Activated T-cell treated with anti-CD3 and anti-CD28 coated beads for 1 hour (primary cell): ENCODE results near the gene NAB2.
A peak's percentile ranks its signal among the peaks of the same experiment; 100 is the strongest.
"Not testable (repeated sequence)": the region's sequence is repeated elsewhere in the genome, so short reads cannot be mapped to it uniquely, and the experiment has no call there.

Experiments used
- DNase-seq: peaks from one replicate; pipeline ENCODE4 v3.0.0-alpha.2; 2020; ENCODE audit warnings: low read depth

Gene NAB2, protein sequence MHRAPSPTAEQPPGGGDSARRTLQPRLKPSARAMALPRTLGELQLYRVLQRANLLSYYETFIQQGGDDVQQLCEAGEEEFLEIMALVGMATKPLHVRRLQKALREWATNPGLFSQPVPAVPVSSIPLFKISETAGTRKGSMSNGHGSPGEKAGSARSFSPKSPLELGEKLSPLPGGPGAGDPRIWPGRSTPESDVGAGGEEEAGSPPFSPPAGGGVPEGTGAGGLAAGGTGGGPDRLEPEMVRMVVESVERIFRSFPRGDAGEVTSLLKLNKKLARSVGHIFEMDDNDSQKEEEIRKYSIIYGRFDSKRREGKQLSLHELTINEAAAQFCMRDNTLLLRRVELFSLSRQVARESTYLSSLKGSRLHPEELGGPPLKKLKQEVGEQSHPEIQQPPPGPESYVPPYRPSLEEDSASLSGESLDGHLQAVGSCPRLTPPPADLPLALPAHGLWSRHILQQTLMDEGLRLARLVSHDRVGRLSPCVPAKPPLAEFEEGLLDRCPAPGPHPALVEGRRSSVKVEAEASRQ

GRCh38 chr12:57088354-57089270 lies at the start of gene NAB2:
Gene NAB2 (plus strand): TSS chr12:57089114. CDS start chr12:57089272, 158 bp downstream.
- peak; percentile 92 for DNase-seq

DNA sequence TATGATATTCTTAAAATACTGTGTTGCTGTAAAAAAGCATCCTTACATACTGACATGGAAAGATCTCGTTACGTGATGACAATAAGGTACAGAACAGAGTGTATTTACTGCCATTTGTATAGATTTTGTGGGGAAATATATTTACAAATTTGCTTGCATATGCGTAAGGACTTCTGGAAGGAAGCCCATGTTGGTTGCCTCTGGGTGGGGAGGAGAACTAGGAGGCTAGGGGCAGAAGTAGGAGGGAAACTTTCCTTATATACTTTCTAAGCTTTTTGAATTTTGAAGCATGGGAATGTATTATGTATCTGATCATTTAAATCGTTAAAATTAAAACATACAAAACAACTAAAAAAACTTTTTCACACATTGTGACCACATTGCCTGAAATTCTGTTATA lies 48.7 kb upstream of the NAB2 start:
- no peak for DNase-seq

DNA sequence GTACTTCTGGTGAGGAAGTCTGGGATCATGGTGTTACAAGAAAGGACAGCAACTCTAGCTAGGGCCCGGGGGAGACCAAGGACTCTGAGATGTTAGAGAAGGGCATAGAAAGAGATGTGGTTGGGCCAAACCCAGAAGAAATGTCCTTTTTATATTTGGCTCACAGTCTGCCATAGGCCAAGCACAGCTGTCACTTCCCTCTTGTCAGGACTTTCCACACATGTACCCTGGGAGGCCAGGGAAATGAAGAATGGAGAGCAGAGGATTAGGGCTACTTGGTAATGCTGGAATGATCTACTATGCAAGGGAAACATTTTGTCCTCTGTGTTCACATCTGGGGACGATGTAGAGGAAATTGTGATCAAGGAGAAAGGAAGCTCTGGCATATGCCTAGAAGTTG lies 48.2 kb upstream of the NAB2 start:
- DNase-seq: no peak

- DNase-seq: no peak
These were observed 46.2 kb upstream of the NAB2 start for GRCh38 chr12:57042695-57043094.

- no peak for DNase-seq
These were observed 44.4 kb upstream of the NAB2 start for GRCh38 chr12:57044468-57044867.

GRCh38 chr12:57044889-57045288 lies 44.0 kb upstream of the NAB2 start:
- DNase-seq: no peak

GRCh38 chr12:57046086-57046791 lies 42.7 kb upstream of the NAB2 start:
- no peak for DNase-seq

DNA sequence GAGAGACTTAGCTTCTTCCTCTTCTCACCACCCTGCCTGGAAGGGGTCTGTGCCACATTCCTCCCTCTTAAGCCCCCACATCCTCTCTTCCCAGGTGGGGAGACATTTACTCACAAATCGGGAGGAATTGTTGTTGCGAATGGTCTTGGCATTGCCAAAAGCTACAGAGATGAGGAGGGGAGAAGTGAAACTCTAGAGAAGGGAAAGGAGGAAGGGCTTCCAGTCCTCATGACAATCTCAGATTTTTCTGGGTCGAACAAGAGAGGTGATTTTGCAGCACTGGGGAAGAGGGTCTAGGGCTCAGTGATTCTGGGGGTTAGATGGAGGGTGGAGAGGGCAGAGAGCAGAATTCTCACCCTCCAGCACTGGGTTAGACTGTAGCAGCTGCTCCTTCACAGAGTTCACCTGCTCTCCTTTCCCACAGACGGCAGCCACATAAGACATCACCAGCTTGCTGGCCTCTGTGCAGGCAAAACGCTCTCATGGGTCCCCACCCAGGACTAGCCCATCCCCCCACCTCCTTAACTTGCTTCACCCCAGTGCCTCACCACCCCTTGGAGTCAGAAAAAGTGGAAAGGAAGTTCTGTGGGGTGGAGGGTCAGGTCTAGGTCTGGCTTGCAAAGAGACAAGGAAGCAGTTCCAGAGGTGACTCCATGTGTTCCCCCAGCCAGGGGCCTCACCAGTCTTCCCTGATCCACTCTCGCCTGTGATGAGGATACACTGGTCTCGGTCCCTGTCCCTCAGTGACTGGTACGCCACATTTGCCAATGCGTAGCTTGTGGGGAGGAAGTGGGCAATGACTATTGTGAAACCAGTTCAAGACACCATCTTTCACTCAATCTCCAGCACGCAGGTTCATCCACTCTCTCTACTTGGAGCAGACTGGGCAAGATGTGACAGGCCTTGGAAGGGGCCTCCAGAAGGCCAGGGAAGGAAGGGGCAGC lies 41.7 kb upstream of the NAB2 start:
- no peak for DNase-seq

DNA sequence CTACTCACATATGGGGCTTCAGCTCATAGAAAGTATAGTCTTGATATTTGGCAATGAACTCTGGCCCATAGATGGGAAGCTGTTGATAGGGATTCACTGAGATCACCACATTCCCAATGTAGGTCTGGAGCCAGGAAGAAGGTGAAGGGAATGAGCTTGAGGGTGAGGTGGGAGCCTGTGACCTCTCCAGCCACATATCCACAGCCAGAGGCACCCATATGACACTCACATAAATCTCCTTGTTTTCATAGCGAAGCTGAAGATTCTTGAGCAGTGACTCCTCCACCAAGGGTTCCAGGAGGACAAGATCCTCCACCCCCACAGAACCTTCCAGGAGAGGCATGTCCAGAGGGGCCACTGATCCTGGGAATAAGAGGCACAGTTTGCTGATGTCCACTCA lies 40.9 kb upstream of the NAB2 start:
- DNase-seq: no peak

DNA sequence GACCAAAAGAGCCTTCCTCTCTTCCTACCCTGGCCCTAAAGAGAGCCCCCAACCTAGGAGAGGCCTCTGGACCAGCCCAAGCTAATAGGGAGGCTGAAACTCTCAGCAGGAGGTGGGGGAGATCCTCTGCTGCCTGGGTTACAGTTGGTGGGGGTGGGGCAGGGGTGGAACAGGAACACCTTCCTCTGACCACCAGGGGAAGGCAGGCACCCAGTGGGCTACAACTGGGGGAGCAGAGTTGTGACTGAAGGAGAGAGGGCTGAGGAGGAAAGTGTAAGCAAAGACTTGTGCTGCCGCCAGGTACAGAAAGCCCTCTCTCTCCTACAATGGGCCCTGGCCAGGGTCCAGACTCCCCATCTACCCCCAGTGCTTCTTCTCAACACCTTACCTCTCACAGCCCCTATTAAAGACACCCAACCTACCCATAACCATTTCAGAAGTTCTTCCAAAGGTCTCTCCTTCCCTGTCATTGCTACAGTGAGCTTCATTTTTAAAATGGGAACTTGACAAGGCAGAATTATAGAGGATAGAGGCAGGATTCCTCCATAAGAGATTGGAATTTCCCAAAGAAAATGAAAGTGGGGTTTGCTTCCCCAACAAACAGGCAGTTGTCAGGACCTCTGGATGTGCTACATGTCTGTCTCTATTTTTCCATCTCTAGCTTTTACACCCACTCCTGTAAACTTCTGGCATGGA lies 40.3 kb upstream of the NAB2 start:
- DNase-seq: no peak

DNA sequence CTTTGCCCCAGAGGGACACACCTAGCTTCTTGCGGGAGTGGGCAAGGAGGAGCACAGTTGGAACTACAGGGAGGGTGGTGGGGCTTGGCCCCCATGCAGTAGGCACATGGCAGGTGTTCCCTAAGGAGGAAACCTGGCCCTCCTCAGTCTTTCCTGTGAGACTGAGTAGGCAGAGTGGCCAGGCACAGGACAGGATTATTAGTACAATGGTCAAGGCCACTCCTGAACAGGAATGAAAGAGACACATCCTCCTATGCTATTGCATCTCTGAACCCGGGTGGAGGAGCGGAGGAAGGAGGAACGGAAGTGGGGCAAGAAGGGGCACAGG lies 39.8 kb upstream of the NAB2 start:
- DNase-seq: no peak

GRCh38 chr12:57049890-57050289 lies 39.0 kb upstream of the NAB2 start, which contains the start of gene MYO1A:
Gene MYO1A (minus strand): TSS chr12:57050129. CDS start chr12:57048323, 1,806 bp downstream.
- no peak for DNase-seq

GRCh38 chr12:57051011-57051410 lies 37.9 kb upstream of the NAB2 start:
- DNase-seq: no peak

- not testable (repeated sequence) for DNase-seq
These were observed 35.8 kb upstream of the NAB2 start for GRCh38 chr12:57053146-57053545.

- DNase-seq: not testable (repeated sequence)
These were observed 35.0 kb upstream of the NAB2 start for GRCh38 chr12:57053901-57054300.

- DNase-seq: no peak
These were observed 33.1 kb upstream of the NAB2 start for GRCh38 chr12:57055824-57056223.

GRCh38 chr12:57057067-57057751 lies 31.7 kb upstream of the NAB2 start:
- DNase-seq: no peak

DNA sequence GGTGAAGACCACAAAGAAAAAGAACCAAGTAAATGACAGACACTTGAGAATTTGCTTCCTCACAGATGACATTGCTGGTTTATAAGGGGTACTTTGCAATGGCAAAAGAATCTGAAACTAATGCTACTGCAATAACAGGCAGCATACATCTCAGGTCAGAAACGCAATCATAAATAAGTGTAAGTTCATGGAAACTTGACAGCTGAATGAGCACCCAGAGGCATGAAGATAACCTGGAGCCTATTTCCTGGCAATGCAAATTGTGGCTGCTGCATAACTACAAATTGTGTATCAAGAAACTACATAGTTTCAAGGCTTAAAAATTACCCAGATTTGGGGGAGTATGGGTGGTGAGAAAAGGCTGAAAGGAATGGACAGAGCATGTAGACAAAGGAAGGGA lies 30.5 kb upstream of the NAB2 start:
- no peak for DNase-seq

DNA sequence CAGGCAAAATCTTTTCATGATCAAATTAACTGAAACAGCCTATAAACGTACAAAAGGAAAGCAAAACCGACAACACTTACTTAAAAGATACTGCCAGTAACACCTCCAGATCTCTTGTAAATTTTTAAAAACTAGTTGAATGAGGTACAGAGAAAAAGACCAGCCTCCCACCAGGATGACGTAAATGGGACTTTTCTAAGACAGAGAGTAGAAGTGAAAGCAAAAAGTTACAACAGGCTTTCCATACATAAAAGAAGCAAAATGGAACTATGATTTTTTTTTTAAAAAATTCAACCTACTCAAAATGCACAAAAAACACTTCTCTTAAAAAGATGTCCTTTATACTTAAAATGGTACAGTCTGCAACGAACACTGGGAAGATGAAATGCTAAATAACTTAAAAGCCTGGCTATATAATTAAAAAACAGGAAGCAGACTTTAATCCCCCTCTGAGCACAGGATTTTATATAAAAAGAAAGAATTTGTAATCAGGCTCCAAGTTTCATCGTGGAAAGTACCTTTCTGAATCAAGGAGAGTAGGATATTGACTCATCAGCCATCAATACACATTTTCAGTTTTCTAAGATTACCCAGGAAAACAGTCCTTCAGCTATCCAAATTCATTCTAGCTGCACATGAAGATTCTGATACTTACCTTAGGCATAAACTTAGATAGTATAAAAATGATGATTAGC lies 24.8 kb upstream of the NAB2 start:
- DNase-seq: no peak
